HG03159 (cell line): ENCODE measurements around the gene NCAM1.

Experiments
- ATAC-seq: cut with Tn5 transposase; IDR thresholded peaks from one replicate; pipeline ENCODE4 v1.9.1; 2021; ENCODE audit warnings: mild to moderate bottlenecking, moderate library complexity; ENCODE audit not compliant: unreplicated experiment

The NCAM1 gene

DNA sequence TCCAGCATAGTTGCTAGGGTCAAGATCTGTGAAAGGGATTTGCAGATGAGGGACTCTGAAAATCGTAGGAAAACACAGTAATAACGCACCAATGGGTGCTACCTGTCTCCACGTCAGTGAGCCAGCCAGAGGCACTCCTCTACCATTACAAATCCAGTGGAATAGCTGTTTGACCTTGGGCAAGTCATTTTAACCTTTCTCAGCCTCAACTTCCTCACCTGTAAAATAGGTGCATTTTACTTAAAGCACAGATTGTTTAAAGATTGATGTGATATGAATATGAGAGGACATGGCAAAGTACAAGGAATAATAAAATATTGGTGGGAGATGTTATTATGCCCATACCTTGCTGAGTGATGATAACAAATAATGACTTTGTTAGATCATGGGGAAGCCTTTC is 205.1 kb downstream of the NCAM1 start:
- no peak for ATAC-seq

DNA sequence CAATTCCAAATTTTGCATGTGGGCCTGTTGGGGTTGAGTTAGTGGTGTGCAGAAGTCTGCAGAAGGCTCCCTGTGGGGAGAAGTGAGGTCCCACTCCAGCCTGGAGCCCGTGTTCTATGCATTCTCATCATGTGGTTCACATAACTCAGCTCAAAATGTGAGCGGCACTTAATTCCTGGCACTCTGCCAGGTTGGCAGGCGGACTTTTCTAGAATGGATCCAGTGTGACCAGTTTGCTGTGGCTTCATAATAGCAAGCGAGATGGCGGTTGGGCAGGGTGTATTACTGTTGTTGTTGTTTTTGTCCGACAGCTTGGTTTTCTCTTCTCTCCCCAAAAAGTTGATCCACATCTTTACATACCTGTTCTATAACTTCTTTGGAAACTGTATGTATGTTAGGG is 206.4 kb downstream of the NCAM1 start:
- ATAC-seq: no peak

DNA sequence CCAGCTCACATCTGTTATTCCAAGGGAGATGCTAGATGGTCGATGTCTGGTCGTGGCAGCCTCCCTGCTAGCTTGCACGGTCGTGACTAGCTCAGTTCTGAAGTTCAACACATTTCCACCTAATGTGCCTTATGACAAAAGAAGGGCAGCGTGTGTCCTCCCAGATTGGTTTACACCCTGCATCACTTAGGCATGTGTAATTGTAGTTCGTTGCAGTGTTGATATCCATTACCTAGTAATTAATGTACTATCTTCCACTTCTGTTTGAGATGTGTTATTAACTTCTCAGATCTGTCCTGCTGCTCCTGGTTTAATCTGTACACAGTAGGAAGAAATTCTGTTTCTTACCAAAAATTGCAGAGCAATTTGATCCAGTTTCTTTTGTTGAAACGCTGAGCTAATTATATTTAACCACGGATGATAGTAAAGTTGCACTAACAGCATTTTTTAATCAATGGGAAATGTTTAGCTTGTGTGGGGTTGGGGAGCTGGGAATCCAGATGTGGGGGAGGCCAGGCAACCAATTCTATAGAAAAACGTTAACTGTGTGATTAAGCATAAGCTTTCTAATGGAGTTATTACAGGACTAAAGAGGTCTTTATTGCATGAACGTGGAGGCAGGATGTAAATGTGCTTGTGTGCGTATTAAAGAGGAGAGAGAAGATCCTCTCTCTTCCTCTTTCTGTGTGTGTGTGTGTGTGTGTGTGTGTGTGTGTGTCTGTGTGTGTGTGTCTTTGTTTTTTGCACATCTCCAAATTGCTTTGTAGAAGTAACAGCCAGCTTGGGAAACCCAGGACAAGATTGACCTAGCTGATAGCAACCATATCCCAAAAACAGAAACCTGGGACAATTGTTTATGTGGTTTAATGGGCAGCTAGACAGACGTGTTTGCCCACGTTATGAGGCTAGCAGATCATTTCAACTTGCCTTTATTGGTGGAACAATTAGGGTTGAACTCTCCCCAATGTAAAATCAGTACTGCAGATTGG is 207.4 kb downstream of the NCAM1 start:
- no peak for ATAC-seq

DNA sequence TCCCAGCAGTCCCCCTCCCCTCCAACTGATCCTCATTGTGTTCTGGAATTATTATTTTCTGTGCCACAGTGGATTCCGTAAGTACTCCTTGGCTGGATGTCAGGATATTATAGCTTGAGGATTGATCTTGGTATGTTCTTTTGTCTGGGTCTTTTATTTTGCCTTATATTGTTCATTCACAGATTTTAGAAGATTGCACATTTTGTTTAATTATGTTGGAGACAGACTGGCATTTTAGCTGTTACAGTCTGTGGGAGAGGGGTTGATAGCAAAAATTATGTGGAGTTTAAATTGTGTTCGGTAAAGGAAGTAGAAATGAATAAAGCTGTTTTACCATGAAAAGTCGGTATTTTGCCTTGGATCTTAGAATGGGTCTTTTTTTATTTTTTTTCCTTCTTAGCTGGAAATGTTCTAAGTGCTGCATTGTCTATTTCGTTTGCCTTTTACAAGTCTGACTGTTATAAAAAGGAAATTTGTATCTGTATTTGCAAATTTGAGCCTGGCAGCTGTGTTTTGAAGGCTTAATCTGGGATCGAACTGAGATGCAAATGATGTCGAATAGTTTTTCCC is 211.2 kb downstream of the NCAM1 start:
- no peak for ATAC-seq

DNA sequence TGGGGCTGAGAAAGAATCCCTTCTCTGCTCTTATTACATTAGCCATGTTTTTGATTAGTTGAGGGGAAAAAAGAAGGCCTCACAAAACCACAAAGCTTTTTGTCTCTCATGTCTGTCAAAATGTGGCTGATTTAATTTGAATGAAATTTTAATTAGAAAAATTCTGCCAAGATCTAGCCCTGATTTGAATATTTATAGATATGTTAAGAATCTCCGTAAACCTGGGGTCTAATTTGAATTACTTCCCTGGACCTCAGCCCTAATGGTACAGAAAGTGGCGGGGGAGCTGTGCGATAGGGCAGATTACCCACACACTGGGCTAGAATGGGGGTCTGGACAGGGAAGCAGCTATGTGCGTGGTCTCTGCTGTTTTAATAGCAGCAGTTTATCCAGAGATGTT is 211.9 kb downstream of the NCAM1 start:
- no peak for ATAC-seq

DNA sequence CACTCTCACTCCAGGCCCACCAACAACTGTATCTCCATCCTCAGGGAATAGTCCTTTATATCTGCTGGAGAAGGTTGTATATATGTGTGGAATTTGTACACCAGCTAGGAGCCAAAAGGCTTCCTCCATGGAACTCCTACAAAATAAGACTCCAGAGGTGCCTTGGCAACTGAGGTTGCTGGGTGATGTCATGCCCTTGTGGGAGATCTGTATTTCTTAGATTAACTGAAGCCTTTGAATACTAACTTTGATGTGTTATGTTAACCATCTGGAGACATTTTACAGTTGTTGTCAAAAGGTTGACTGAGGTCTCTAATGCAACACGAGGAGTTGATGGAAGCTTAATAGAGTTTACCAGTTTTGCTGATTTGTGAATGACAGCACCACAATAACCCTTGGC is 213.7 kb downstream of the NCAM1 start:
- ATAC-seq: no peak

DNA sequence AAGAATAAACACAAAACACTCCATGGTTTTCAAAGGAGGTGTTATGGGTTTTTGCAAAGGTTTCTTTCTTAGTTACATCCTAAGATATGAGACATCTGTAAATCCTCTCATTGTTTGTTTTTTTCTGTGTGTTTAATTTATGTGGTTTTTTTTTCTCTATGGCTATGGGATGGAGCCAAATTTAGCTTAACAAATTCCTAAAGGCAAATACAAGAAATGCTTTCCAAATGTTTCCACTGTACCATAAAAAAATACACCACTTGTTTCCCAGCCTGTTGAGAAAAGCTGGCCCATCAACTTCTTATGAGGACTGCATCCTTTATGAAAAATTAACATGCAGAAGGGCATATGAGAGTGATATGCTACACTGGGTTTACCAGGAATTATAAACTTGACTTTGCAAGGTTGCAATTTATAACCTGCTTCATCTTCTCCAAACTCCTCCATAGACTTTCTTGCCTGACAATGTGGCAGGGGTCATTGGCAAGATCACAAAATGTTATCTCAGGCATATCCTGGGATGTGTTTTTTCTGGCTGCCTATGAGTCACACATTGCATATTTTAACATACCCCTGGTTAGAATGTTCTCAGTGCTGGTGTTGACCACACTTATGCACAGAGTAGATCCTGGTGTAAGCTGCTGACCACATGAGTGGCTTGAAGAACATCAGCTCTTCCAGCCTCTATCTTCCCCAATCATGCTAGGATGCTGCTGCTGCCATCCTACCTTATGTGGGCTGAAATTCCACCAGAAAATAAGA is 215.6 kb downstream of the NCAM1 start:
- no peak for ATAC-seq

DNA sequence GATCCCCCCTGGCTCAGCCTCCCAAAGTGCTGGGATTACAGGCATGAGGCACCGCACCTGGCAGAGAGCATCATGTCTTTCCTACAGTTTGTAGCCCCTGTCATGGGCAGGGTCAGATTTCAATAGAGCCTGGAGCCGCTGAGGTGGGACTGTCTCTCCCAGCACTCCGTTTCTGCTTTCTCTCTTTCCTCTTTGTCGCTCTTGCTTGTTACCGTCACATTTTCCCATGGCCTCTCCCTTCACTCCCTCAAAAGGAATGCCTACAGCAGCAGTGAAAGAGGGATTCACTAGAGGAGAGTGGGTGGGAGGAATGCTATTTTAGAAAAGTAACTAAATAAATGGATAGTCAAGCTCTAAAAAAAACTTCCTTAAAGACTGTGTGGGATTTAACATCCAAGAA is 216.5 kb downstream of the NCAM1 start:
- no peak for ATAC-seq

DNA sequence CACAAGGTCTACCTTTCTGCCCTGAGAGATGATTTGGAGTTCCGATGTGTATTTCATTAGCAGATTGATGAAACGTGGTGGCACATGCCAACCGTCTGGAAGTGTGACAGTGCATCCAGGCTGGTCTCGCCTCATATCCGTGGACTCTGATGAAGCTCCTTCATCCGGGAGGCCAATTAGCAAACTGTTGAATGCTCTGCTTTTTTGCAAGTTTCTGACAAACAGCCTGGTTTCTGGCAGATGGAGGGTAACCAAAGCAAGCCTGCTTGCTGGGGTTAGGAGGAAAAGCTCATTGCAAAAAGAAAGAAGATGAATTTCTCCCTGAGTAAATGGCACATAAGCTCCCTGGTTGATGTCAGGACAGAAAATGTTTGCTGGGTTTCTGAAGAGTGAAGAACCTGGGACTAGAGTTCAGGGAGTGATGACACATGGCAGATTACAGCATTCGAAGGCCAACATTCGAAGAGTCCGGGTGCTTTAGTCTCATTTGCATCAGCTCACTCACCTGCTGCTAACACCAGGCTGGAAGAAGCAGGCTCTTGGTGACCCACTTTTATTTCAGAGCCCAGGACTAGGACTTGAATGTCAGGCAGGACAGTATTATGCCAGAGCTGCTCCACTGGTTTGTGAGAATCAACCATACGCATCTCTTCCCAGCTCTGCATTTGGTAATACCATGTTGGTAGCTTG is 217.3 kb downstream of the NCAM1 start:
- no peak for ATAC-seq

DNA sequence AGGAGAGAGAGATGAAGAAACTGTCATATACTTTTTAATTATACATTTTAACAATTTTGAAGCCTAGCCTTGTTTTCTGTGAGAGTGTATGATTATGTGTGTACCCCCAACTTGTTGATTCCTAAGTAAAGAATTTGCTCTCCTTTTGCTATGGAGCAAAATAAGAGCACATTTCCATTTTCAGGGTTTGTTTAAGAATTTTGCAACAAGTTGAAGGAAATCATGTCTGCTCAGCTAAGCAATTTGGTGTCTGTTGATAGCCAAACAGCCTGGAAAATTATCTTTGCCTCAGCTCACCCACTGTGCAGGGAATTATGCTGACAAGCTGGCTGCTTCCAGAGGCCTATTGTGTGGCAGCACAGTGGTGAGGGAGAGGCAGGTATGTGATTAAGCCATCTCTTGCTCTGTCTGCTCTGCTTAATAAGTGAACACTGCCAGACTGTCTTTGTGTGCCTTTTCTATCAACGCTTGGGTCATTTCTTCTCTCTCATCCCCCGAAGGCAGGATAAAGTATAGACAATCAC is 218.0 kb downstream of the NCAM1 start:
- no peak for ATAC-seq

DNA sequence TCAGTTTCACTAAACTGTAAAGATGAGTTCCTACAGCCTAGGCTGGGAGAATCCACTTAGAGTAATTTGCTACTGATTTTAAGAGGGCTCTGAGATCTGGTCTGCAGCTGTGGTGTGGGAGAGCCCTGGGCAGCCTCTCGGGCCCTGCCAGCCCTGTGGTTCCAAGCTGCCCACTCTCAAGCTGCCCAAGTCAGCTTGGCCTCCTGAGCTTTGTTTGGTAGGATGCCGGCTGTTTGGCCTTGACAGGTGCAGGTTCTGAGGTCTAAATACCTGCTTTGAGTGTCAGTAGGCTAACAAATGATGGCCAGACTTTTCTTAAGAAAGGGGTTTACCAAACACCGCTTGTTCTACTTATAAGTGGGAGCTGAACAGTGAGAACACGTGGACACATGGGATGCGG is 219.9 kb downstream of the NCAM1 start:
- ATAC-seq: no peak

DNA sequence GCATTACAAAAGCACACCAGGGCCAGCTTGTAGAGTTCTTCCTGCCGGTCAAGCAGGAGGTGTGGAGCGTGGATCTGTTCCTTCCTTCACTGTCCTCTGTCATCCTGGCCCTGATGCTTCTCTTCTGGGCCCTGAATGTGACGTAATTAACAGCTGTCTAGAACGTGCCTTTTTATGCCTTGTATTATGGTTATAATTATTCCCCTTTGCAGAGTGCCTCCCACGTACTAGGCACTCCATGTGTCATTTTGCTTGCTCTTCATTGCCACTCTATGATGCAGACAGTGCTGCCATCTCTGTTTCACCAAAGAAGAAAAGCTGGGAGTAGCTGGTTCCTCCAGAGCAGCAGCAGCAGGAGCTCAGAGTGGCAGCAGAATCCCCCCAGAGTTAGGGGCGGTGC is 221.1 kb downstream of the NCAM1 start:
- no peak for ATAC-seq

DNA sequence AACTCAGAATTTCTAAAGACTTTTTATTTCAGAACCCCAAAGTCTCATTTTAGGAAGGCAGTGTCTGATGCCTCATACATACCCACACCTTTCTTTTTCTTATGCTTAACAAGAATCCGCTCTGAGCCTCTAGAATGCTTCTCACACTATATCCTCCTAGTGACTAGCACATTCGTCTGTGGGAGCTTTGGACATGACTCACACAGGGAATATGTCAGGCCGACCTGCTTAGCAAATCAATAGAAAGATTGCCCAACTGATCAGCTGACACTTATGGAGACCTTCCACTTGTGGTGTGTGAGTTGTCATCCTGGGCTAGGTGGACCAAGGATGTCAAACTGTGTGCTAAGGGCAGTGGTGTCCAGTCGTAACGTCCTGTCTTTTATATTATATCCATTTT is 223.3 kb downstream of the NCAM1 start:
- ATAC-seq: no peak

DNA sequence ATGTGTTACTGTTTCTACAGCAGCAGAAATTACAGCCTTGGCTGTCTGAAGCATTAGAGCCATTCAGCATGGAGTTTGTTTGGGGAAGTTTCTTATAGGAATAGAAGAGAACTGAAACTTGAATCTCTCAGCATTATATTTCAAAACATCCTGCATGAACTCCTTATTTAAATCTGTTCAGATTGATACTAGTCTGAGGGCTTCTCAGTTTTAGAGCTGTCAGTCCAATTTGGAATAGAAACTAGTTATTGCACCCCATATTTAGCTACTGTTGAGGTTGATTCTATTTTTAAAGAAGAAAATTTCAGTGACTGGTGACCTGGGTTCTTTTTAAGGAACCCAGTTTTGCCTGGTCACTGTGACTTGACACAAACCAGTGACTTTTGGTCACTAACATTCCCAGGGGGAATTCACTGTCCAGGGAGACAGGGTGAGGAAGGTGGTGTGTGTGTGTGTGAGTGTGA is 227.2 kb downstream of the NCAM1 start:
- ATAC-seq: no peak

DNA sequence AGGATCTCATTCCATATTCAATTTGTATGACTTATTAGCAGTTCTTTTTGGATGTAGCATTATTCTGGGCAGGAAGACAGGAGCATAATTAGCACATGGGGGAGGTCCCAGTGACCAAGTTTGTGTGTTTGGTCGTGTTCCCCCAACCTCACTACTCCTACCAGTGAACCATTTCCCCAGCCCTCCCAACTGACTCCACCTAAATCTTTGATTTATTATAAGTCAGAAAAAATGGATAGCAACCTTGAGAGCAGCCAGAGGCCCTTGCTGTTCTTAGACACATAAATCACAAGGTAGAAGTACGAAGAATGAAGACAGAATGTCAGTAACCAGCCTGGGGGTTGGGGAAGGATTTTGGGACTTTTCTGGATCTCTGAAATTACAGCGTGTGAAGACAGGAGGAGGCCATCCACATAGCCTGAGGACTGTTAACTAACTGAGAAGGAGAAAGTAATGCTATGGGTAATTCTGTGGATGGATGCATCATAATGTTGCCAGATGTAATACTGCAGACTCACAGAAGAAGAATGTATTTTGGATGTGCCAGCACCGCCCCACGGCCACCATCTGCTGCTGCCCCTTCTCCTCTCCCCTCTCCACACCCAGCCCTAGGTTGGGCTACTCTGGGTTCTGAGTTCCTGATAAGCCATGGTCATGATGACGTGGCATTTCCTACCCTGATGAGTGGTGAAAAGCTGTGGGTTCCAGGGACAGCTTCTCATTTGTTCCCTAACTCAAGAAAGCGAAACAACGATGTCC is 228.9 kb downstream of the NCAM1 start:
- ATAC-seq: no peak

DNA sequence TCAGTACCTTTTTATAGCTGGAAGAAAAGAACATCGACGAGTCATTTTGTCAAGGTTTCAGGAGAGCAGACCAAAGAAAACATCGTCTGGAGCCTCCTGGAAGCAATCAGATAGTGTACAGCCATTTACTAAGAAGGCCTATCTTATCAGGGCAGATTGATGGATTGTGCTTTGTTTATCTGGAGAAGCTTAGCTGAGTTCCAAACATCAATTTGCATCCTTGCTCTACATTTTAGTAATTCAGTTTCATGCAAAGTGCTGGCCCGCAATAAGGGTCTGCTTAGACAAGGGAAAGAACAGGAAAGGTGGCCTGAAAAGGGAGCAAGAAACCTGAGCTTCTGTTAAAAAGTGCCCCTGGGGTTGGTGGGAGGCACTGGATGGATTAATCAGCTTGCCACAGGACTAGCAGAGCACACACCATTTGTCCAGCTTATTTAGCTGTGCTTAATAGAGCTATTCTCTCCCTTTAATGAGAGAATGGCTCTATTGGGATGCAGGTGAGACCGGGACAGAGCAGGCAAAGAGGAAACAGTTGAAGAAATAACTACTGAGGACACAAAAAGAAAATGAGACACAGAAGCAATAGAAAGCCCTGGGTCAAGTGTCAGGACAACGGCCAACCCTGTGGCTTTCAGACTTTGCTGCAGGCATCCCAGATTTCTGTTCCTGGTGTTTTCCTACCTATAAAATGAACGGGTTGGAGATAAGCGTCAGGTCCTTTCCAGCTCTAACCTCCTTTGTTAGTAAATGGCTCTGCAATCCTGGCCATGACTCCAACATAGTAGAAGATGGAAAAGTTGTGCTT is 231.1 kb downstream of the NCAM1 start:
- ATAC-seq: no peak

DNA sequence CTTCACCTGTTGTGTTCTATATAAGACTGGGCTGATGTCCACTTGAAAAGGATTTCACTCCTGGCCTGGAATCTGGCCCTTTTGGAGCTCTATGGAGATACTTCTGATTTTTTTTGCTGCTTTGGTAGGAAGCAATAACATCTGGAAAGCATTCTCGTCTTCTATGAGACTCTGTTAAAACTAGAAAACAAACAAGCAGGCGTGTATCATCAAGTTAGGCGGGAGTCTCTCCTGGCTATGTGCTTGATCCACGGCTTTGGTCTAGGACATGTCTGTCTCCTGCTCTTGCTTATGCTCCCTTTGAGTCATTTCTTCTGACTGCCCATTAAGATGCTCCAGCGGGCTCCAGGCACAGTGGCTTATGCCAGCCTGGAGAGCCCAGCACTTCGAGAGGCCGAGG is 231.8 kb downstream of the NCAM1 start:
- ATAC-seq: no peak

DNA sequence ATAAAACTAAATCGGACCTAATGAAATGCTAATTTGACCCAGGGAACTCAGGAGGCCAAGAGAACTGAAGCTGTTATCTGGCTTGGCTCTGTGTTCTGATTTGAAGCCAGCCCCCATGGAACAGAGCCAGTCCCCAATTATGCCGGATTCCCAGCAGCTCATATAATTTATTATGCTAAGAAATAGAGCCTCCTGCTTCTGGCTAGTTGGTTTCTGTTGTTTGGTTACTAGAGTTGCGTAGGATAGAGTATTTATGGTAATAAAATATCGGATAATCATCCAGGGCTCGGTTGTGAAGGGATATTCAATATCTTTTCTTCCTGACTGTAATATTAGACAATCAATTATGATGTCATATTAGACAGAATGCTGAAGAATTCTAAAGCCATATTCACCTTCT is 232.7 kb downstream of the NCAM1 start:
- no peak for ATAC-seq

DNA sequence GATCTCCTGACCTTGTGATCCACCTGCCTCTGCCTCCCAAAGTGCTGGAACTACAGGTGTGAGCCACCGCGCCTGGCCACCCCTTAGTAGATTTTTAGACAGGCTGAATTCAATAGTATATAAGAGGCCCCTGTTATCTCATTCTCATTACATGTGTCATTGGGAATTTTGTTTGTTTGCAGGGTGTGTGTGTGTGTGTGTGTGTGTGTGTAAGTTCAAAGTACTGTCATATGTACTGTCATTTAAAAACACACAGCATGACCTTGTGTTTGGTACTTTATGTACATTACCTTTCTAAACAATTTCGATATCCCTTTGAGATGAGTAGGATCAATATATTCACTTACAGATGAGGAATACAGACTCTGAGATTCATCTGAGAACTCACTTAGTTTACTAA is 234.5 kb downstream of the NCAM1 start:
- ATAC-seq: no peak
